ENCODE measurements around the gene ZBTB38.

The ZBTB38 gene, protein sequence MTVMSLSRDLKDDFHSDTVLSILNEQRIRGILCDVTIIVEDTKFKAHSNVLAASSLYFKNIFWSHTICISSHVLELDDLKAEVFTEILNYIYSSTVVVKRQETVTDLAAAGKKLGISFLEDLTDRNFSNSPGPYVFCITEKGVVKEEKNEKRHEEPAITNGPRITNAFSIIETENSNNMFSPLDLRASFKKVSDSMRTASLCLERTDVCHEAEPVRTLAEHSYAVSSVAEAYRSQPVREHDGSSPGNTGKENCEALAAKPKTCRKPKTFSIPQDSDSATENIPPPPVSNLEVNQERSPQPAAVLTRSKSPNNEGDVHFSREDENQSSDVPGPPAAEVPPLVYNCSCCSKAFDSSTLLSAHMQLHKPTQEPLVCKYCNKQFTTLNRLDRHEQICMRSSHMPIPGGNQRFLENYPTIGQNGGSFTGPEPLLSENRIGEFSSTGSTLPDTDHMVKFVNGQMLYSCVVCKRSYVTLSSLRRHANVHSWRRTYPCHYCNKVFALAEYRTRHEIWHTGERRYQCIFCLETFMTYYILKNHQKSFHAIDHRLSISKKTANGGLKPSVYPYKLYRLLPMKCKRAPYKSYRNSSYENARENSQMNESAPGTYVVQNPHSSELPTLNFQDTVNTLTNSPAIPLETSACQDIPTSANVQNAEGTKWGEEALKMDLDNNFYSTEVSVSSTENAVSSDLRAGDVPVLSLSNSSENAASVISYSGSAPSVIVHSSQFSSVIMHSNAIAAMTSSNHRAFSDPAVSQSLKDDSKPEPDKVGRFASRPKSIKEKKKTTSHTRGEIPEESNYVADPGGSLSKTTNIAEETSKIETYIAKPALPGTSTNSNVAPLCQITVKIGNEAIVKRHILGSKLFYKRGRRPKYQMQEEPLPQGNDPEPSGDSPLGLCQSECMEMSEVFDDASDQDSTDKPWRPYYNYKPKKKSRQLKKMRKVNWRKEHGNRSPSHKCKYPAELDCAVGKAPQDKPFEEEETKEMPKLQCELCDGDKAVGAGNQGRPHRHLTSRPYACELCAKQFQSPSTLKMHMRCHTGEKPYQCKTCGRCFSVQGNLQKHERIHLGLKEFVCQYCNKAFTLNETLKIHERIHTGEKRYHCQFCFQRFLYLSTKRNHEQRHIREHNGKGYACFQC (N-terminal part only)

GRCh38 chr3:141368062-141368924, at the start of gene ZBTB38:
ZBTB38 (plus strand) TSS chr3:141368504; CDS start chr3:141442389, 73,885 bp downstream.
- FAIRE-seq: no peak

DNA sequence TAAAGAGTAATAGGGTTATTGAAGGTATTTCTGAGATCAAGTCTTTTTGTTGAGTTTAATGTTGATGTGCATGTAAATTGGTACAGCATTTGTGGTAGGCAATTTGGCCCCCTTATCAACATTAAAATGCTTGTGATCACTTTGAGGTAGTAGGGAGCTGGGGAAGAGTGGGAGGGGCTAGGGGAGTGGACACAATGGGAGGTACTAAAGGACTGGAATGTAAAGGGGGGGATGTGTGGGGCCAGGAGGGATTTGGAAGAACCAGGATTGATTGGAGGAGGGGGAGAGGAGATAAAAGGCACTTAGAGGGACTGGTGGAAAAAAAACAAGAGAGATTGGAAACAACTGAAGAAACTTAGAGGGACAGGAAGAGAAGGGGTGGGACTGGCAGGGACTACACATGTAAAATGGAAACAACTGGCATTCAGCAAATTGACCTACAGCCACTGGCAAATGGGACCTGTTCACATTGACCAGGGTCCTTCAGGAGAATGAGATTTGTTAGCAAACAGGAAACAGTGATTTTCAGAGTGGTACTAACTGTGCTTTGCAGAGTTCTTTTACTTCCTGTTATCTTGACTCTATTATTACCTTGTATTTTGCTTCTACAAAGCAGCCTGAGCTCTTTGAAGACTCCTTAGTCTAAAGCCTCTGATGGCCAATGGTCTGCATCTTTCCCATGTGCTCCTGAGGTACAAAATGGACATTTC, 47.8 kb upstream of the ZBTB38 start:
- no peak for FAIRE-seq

GRCh38 chr3:141321109-141321497, 47.2 kb upstream of the ZBTB38 start:
- no peak for FAIRE-seq

DNA sequence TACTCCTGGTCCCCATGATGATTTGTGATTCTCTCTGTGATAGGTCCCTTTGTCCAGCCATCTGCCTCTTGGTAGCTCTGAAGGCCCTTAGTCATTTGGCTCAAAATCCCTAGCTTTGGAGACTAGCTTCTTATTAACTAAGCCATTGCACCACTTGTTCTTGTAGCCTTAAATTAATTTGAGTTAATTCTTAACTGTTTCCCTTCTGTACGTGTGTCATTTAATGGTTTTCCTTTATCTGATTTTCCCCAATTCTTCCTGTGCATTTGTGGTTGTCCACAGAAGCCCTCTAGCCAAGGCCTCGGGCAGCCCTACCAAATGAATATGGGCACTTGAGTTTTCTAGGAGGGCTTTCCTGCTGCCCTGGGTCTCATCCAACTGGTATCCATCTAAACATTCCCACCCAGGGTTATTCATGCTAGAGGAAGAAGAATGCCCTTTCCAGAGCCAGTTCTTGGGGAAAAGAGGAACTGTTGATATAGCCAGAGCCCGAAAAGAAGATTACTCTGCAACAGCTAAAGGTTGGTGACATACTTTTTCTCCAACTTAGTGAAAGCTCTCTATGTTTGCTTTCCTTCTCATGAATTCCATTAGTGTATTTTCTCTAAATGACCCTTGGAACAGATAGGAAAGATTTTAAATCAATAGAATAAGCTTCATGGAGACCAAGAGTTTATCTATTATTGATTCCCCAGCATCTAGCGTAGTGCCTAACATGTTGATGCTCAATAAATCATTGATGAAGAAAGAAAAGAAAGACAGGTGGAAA, 44.2 kb upstream of the ZBTB38 start:
- no peak for FAIRE-seq

DNA sequence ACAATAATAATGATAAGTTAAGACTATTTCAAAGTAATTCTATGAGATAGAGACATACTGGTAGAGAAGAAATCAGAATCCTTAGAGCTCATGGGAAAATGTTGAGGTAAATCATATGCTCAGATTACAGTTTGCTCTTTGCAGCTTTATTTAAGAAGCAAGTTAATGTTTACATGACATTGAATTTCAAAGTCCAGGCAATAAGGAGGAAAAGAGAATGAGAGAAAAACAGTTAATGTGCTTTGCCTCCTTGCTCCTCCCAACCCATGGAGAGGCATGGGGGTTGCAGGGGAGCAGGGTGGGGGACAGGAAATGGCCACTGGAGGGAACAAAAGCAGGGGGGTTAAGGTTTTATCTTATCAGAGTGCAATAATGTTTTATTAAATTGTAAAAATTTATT, 42.2 kb upstream of the ZBTB38 start:
- FAIRE-seq: peak; percentile 45

- no peak for FAIRE-seq
Observed at GRCh38 chr3:141326626-141327025, 41.7 kb upstream of the ZBTB38 start.

GRCh38 chr3:141328286-141329166, 39.8 kb upstream of the ZBTB38 start:
- FAIRE-seq: no peak

GRCh38 chr3:141330235-141330634, 38.1 kb upstream of the ZBTB38 start:
- no peak for FAIRE-seq

DNA sequence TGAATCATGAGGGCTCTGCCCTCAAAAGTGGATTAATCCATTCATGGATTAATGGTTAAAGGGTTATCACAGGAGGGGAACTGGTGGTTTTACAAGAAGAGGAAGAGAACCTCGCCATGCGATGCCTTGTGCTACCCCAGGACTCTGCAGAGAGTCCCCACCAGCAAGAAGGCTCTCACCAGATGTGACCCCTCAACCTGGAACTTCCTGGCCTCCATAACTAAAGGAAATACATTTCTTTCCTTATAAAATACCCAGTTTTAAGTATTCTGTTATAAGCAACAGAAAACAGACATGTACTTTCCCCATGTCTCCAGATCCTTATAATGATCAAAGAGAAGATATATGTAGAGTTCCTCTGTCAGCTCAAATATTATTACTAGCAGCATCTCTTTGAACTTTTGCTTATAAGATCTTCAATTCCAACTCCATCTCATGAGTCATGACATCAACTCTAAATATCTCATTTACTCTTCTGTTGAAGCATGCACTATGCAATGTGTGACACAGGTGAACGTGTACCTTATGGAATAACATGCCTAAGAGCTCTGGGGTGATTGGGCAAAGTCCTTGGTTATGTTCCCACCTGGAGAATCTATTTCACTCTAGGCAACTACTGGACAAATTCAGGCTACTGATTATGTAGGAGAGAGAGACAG, 37.5 kb upstream of the ZBTB38 start:
- FAIRE-seq: no peak

DNA sequence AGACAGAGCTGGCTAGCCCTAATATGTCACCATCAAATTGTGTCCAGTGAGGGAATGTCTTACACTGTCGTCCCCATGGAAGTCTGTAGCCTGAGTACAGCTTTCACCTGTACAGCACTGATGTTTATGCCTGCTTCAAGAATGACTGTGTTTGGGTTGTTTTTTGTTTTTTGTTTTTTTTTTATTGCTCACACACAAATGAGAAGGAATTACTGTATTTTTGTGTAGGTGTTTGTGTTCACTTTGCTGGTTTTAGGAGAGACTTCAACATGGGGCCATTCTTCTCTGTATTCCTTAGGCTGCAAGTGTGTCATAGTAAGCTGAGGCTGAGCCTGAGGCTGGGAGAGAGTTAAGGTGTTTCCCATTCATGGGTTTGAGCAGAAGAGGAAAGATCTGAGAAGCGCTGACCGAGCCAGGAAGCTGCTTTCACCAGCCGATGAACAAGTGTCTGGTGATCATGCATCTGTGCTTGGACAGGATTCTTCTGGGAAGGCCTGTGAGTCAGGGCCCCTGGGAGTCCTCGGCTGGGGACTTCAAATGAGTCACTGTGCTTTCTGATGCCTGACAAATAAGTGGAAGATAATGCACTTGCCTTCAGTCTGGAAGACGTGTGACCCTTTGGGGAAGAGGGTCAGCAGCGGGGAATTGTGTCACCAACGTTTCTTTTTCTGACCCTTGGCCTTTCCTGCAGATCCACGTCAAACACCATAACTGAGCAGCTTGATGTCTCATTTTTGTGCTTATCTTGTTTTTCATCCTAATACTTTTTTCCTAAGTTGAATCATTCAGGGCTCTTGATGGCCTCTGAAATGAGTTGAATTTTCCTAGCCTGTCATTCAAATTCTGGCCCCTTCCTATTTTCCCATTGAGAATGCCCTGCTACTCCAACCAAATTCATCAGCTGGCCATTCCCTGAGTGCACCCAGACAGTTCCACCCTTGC, 36.7 kb upstream of the ZBTB38 start:
- no peak for FAIRE-seq

- no peak for FAIRE-seq
Observed at GRCh38 chr3:141332416-141332815, 35.9 kb upstream of the ZBTB38 start.

DNA sequence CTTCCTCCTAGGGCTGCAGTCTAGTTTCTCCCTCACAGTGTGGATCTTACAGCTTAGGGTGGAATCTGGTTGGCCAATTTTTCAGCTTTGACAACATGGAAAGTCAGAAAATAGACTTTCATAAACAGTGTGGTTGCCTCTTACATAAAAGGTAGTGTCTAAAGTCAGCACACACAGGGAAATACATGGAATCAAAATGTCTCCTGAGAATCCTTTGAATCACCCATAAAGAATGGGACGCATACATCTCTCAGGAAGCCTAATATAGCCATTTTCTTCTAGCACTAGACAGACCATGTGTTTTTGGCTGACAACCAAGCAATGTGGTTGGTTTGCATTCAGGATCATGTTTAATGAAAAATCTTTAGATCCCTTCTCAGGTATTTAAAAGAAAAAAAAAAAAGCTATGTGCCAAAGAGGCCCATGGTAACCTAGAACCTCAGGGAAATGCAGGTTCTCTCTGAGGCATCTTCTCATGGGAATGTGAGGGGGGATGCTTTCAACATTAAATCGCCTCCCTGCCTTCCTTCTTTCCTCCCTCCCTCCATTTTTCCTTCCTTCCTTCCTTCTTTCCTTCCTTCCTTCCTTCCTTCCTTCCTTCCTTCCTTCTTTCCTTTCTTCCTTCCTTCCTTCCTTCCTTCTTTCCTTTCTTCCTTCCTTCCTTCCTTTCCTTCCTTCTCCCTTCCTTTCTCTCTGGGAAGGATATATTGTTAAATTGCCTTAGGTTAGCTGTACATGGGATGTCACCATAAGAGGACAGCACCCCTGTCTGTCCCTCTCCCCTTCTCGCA, 34.3 kb upstream of the ZBTB38 start:
- no peak for FAIRE-seq

- FAIRE-seq: no peak
Observed at GRCh38 chr3:141334627-141335250, 33.6 kb upstream of the ZBTB38 start.

GRCh38 chr3:141335531-141336061, 32.7 kb upstream of the ZBTB38 start:
- FAIRE-seq: no peak

- no peak for FAIRE-seq
Observed at GRCh38 chr3:141336672-141337522, 31.4 kb upstream of the ZBTB38 start.

DNA sequence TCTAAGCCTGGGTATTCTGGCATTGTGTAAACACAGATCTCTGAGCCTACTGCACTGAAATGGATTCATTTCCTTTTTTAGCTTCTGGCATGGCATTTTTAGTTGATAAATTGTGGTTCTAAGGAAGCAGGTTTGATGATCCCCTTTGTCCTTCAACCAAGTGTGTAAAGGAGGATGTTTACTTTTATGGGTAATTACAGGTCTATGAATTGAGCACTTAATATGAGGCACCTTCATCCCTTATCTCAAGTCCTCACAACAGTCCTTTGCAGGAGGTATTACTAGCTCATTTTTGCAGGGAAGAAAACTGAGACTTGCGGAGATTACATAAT, 30.8 kb upstream of the ZBTB38 start:
- no peak for FAIRE-seq

Data from colon (tissue), 2 donors.